KMS-11 (cell line): Measurements from ENCODE around the gene BDH1.

ENCODE experiments used
- H2AFZ ChIP-seq: fragments of 200-600 bp; sonication (generic); 2 replicates; pipeline ENCODE4 v1.6.1; 2016; ENCODE audit warnings: antibody characterized with exemption, mixed run types, low read depth
- H3K27ac ChIP-seq: fragments of 200-600 bp; sonication (generic); 2 replicates; pipeline ENCODE4 v1.6.1; 2016; ENCODE audit warnings: mild to moderate bottlenecking, mixed run types
- H3K27me3 ChIP-seq: fragments of 200-600 bp; sonication (generic); 2 replicates; pipeline ENCODE4 v1.6.1; 2017; ENCODE audit warnings: mild to moderate bottlenecking, low read depth, mixed run types, moderate library complexity; ENCODE audit not compliant: insufficient read depth
- H3K36me3 ChIP-seq: fragments of 200-600 bp; sonication (generic); 2 replicates; pipeline ENCODE4 v1.6.1; 2017; ENCODE audit warnings: mild to moderate bottlenecking, mixed run types; ENCODE audit not compliant: insufficient read depth
- H3K4me1 ChIP-seq: fragments of 200-600 bp; sonication (generic); 2 replicates; pipeline ENCODE4 v1.6.1; 2016; ENCODE audit warnings: mild to moderate bottlenecking, low read depth, mixed run types; ENCODE audit not compliant: poor library complexity, severe bottlenecking
- H3K4me2 ChIP-seq: fragments of 200-600 bp; sonication (generic); 2 replicates; pipeline ENCODE4 v1.7.0; 2016; ENCODE audit warnings: mild to moderate bottlenecking, mixed run types
- H3K4me3 ChIP-seq: fragments of 200-600 bp; sonication (generic); IDR thresholded peaks from 2 replicates; pipeline ENCODE4 v1.6.1; 2017; ENCODE audit warnings: low read depth, low read length, mixed read lengths; ENCODE audit not compliant: insufficient read depth
- H3K79me2 ChIP-seq: fragments of 200-600 bp; sonication (generic); 2 replicates; pipeline ENCODE4 v1.6.1; 2016; ENCODE audit warnings: low read depth, mixed run types; ENCODE audit not compliant: insufficient read depth
- H3K9ac ChIP-seq: fragments of 200-600 bp; sonication (generic); 2 replicates; pipeline ENCODE4 v1.6.1; 2016; ENCODE audit warnings: mild to moderate bottlenecking, mixed run types
- H4K20me1 ChIP-seq: fragments of 200-600 bp; sonication (generic); 2 replicates; pipeline ENCODE4 v1.6.1; 2016; ENCODE audit warnings: mild to moderate bottlenecking, mixed run types; ENCODE audit not compliant: insufficient read depth
- TF ChIP-seq, protein P1 (sequence below): fragments of 200-600 bp; sonication (generic); conservative IDR thresholded peaks from 2 replicates; pipeline ENCODE4 v1.6.1; 2017; ENCODE audit warnings: low read depth, mild to moderate bottlenecking, antibody characterized with exemption, low read length, moderate library complexity, mixed read lengths

Gene BDH1

DNA sequence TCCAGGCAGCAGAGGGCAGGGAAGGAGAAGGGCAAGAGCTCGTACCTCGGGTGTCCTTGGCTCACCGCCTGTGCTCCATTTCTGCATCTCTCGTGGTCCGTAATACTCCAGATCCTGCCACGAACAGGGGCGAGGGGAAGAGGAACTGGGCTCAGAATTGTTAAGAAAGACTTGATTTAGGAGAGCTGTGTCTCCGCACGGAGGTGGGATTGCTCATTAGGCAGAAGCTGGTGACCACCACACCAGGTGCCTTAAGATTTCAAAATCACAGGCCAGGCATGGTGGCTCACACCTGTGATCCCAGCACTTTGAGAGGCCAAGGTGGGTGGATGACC lies 37.2 kb upstream of the BDH1 start:
- Histone ChIP-seq H3K27me3 (no peaks in the 10 kb centered on the region), H4K20me1 (no peaks in the 10 kb centered on the region), H3K79me2 (no peaks in the 10 kb centered on the region), H3K9ac (no peak overlapping the region), H3K27ac (no peak overlapping the region), H3K4me2 (no peak overlapping the region), H3K4me3 (no peak overlapping the region), H3K36me3 (no peaks in the 10 kb centered on the region), H2AFZ (no peak overlapping the region), H3K4me1 (no peaks in the 10 kb centered on the region)
- TF ChIP-seq, protein P1, sequence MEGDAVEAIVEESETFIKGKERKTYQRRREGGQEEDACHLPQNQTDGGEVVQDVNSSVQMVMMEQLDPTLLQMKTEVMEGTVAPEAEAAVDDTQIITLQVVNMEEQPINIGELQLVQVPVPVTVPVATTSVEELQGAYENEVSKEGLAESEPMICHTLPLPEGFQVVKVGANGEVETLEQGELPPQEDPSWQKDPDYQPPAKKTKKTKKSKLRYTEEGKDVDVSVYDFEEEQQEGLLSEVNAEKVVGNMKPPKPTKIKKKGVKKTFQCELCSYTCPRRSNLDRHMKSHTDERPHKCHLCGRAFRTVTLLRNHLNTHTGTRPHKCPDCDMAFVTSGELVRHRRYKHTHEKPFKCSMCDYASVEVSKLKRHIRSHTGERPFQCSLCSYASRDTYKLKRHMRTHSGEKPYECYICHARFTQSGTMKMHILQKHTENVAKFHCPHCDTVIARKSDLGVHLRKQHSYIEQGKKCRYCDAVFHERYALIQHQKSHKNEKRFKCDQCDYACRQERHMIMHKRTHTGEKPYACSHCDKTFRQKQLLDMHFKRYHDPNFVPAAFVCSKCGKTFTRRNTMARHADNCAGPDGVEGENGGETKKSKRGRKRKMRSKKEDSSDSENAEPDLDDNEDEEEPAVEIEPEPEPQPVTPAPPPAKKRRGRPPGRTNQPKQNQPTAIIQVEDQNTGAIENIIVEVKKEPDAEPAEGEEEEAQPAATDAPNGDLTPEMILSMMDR, result no peak

DNA sequence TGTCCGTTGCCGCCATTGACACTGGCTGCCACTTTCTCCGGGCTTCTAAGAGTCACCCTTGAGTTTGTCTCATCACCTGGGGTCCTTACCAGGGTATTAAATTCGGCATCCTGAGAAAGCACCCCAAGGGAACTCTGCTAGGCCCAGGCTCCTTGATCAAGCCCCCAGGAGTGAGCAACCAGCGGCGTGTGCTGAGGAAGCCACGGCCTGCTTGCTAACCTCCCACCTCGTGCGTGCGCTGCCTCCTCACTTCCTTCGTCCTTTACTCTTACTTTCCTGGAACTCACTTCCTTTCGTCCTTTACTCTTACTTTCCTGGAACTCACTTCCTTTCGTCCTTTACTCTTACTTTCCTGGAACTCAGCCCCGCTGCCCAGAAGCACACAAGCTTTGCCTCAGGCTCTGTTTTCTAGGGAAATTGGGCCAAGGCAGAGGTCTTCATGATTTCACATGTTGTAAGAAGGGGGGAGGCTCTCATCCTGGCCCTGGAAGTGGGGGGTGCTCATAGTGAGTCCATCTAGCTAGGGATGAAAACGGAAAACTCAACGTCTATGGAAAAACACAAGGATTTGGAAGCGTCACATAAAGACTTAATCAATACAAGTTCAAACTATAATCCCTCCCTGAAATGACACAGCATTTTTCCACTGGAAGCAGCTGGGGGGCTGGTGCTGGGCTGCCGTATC lies 36.7 kb upstream of the BDH1 start:
- Histone ChIP-seq H3K79me2 (no peaks in the 10 kb centered on the region), H2AFZ (no peak overlapping the region), H3K27ac (no peak overlapping the region), H3K27me3 (no peaks in the 10 kb centered on the region), H3K36me3 (no peaks in the 10 kb centered on the region), H3K4me3 (no peak overlapping the region), H3K4me1 (no peaks in the 10 kb centered on the region), H3K9ac (no peak overlapping the region), H4K20me1 (no peaks in the 10 kb centered on the region), H3K4me2 (no peak overlapping the region)
- TF ChIP-seq, protein P1, result no peak

DNA sequence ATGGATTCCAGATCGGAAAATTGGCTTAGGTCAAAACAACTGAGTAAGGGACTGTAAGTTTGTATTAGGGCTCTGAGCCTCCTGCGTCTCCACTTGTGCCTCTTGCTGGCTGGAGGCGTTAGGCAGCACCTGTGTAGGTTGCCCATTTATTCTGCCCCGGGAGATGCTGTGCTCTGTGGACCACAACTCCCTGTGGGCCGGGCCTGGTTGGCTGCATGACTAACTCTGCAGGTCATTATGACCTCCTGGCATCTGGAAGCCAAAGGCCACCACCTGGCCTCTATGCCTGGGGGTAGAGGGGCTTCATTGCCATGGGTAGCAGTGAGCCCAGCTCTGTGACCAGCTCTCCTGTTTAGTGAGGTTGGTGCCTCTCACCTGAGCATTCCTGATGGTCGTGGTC lies 36.0 kb upstream of the BDH1 start:
- H4K20me1 ChIP-seq, result no peaks in the 10 kb centered on the region
- no peak overlapping the region for H2AFZ ChIP-seq
- H3K27me3 ChIP-seq, result no peaks in the 10 kb centered on the region
- TF ChIP-seq, protein P1, result no peak
- H3K4me2 ChIP-seq, result no peak overlapping the region
- H3K4me3 ChIP-seq, result no peak overlapping the region
- H3K9ac ChIP-seq, result no peak overlapping the region
- H3K27ac ChIP-seq, result no peak overlapping the region
- no peaks in the 10 kb centered on the region for H3K4me1 ChIP-seq
- no peaks in the 10 kb centered on the region for H3K36me3 ChIP-seq
- H3K79me2 ChIP-seq, result no peaks in the 10 kb centered on the region

DNA sequence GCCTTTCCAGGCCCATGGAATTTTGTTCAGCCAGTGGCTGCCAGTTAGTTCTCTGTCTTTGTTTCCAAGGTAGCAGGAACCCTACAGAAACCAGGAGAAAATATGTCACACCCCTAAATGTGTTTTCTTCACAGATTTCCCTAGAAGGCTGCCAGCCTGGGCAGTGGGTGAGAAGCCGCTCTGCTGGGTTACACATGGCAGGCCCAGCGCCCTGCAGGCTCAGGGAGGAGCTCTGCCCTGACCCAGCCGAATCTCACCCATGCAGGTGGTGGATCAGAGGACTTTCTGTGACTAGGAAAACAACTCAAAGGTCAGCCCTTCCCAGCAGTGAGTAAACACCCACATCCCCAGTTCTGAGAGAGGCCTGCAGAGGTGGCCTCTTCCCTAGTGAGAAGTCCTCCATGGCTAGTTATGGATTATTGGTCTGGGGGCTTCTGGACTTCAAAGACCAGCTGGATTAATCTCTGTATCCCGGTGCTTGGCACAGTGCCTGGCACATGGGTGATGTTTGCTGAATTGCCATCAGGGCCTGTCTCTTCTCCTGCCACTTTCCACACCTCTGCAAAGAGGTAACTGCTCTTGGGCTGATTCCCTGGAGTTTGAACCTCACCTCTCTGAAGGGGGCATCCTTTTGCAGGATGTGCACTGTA lies 34.7 kb upstream of the BDH1 start:
- H3K4me3 ChIP-seq, result no peak overlapping the region
- H3K4me2 ChIP-seq, result no peak overlapping the region
- no peak overlapping the region for H2AFZ ChIP-seq
- H4K20me1 ChIP-seq, result no peaks in the 10 kb centered on the region
- no peak overlapping the region for H3K9ac ChIP-seq
- TF ChIP-seq, protein P1, result no peak
- no peaks in the 10 kb centered on the region for H3K79me2 ChIP-seq
- no peak overlapping the region for H3K27ac ChIP-seq
- no peaks in the 10 kb centered on the region for H3K36me3 ChIP-seq
- H3K27me3 ChIP-seq, result no peaks in the 10 kb centered on the region
- no peaks in the 10 kb centered on the region for H3K4me1 ChIP-seq
